T-helper 17 cell (primary cell): ENCODE results near the gene TIMM23B. TPM values are rescaled to one million over a fixed set of nuclear protein-coding genes. Genes with fewer than 3 reads are reported as not detected.
"Not testable (repeated sequence)": the region's sequence is repeated elsewhere in the genome, so short reads cannot be mapped to it uniquely, and the experiment has no call there.

ENCODE experiments used
- ATAC-seq: fragments of 150-1000 bp; cut with Tn5 transposase; 2 replicates; pipeline ENCODE4 v1.10.0; 2021; ENCODE audit warnings: mild to moderate bottlenecking, moderate library complexity
- DNase-seq, 3 donors: peaks; one replicate each; pipeline versions ENCODE4 v3.0.0 to v3.0.0-alpha.2; 2020 to 2021
- H3K9me3 ChIP-seq: one replicate; pipeline ENCODE4 v1.7.0; 2013; ENCODE audit warnings: low read length, mild to moderate bottlenecking; ENCODE audit not compliant: control insufficient read depth, poor library complexity, severe bottlenecking
- H3K27ac Mint-ChIP-seq: one replicate; pipeline ENCODE4 v1.8.0; 2022; ENCODE audit warnings: mild to moderate bottlenecking, moderate library complexity, mixed read lengths
- H3K27me3 Mint-ChIP-seq: one replicate; pipeline ENCODE4 v1.8.0; 2022; ENCODE audit warnings: mixed read lengths
- H3K36me3 Mint-ChIP-seq: one replicate; pipeline ENCODE4 v1.8.0; 2022; ENCODE audit warnings: low read depth, mixed read lengths
- H3K4me1 Mint-ChIP-seq: one replicate; pipeline ENCODE4 v1.8.0; 2022; ENCODE audit warnings: mild to moderate bottlenecking, mixed read lengths
- H3K4me3 Mint-ChIP-seq: one replicate; pipeline ENCODE4 v1.8.0; 2022; ENCODE audit warnings: mild to moderate bottlenecking, moderate library complexity, mixed read lengths
- total RNA-seq, 4 donors: library from RNA in 2 of 4; stranded (reverse) in 2 of 4; gene quantifications; one replicate each; pipeline ENCODE4 v1.2.3 and lab custom pipeline; 2022 to 2026

Gene TIMM23B, protein sequence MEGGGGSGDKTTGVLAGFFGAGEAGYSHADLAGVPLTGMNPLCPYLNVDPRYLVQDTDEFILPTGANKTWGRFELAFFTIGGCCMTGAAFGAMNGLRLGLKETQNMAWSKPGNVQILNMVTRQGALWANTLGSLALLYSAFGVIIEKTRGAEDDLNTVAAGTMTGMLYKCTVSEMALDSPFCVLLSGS
- total RNA-seq (10 to 100 TPM; 24.1 to 34.0 TPM), total RNA-seq (lab: John Stamatoyannopoulos, UW) (1.7 to 4.7 reads per million in 2 donors)

- peak within 1 kb of the TSS; percentile 99 for H3K4me3 Mint-ChIP-seq
- peak within 1 kb of the TSS; percentile 74 for H3K27ac Mint-ChIP-seq
- H3K27me3 Mint-ChIP-seq, H3K36me3 Mint-ChIP-seq, H3K9me3 ChIP-seq: not testable (repeated sequence)
- peaks cover 20% of the 10 kb centered on the region for H3K4me1 Mint-ChIP-seq
- peak; percentile 88 for ATAC-seq
- DNase-seq: peak; percentile 68 to 80 (median 75)
Observed at GRCh38 chr10:49941447-49942338, at the start of gene TIMM23B, which contains the start of gene PARG. TIMM23B (plus strand) TSS chr10:49942053; CDS start chr10:49942195, 142 bp downstream. PARG (minus strand) TSS chr10:49942027; CDS start chr10:49941725, 302 bp downstream.

DNA sequence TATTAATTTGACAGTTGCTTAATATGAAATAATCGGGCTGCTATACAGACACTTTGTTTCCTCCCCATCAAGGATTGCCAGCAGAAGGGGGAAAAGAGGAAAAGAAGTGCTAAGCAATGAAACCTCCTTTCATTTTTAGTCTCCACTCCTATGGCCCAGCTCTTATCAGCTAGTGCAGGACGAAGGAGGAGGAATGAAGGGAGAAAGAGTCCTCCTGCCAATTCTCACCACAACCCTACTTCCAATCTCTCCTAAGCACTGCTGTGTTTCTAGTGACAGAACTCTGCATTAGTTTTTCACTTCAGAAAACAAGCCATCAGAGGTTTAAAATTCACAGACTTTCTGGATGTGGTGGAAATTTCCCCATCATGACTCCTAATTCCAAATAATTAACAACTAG, 41.9 kb upstream of the TIMM23B start:
- not testable (repeated sequence) for H3K4me3 Mint-ChIP-seq, H3K4me1 Mint-ChIP-seq, ATAC-seq

GRCh38 chr10:49900406-49900805, 41.4 kb upstream of the TIMM23B start:
- H3K27me3 Mint-ChIP-seq, H3K9me3 ChIP-seq, ATAC-seq, H3K4me1 Mint-ChIP-seq, H3K36me3 Mint-ChIP-seq, H3K27ac Mint-ChIP-seq, H3K4me3 Mint-ChIP-seq, DNase-seq: not testable (repeated sequence)

More for the DNA sequence above, 41.9 kb upstream of the TIMM23B start:
- not testable (repeated sequence) for H3K27ac Mint-ChIP-seq, H3K36me3 Mint-ChIP-seq, H3K27me3 Mint-ChIP-seq, DNase-seq, H3K9me3 ChIP-seq

- H3K9me3 ChIP-seq, H3K27me3 Mint-ChIP-seq, H3K4me3 Mint-ChIP-seq, H3K27ac Mint-ChIP-seq, ATAC-seq, H3K4me1 Mint-ChIP-seq, H3K36me3 Mint-ChIP-seq, DNase-seq: not testable (repeated sequence)
Observed at GRCh38 chr10:49903829-49904228, 38.0 kb upstream of the TIMM23B start.

- H3K4me1 Mint-ChIP-seq, H3K4me3 Mint-ChIP-seq, ATAC-seq, H3K36me3 Mint-ChIP-seq, H3K27me3 Mint-ChIP-seq, H3K9me3 ChIP-seq, H3K27ac Mint-ChIP-seq, DNase-seq: not testable (repeated sequence)
Observed at GRCh38 chr10:49908290-49909080, 33.4 kb upstream of the TIMM23B start.

DNA sequence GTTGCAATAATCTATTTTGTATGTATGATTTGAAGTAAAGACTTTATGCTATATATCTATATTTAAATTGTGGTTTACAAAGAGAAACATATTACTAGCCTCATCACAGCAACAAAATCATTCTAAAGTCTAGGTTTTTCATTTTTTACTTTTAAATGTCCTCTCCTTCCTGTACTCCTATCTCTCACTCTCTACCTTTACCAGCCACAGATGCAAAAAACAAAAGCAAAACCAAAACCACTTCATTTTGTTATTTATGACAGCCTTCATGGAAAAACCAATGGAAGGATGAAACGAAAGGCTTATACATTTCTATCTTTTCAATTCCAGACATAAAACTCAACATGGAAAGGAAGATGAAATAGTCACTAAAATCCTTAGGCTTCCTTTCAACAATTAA, 31.6 kb upstream of the TIMM23B start:
- DNase-seq, H3K4me1 Mint-ChIP-seq, H3K27me3 Mint-ChIP-seq, H3K27ac Mint-ChIP-seq, H3K36me3 Mint-ChIP-seq, ATAC-seq, H3K9me3 ChIP-seq, H3K4me3 Mint-ChIP-seq: not testable (repeated sequence)

GRCh38 chr10:49916451-49916850, 25.4 kb upstream of the TIMM23B start:
- H3K27me3 Mint-ChIP-seq, H3K4me3 Mint-ChIP-seq, H3K4me1 Mint-ChIP-seq, H3K27ac Mint-ChIP-seq, H3K9me3 ChIP-seq, ATAC-seq, H3K36me3 Mint-ChIP-seq, DNase-seq: not testable (repeated sequence)

DNA sequence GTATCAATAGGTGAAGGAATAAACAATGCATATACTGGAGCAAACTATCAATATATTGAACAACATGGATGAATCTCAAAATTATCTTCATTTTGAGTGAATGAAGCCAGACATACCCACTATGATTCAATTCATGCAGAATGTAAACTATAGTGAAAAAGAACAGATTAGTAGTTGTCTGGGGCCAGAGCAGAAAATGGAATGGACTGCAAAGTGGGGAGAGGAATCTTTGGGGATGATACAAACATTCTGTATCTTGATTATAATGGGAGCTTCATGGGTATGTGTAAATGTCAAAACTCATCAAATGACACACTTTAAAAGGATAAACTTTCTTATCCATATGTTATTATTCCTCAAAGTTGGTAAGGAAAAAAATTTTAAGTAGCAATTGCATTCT, 23.9 kb upstream of the TIMM23B start:
- DNase-seq, H3K9me3 ChIP-seq, H3K4me3 Mint-ChIP-seq, H3K4me1 Mint-ChIP-seq, H3K27me3 Mint-ChIP-seq, ATAC-seq, H3K27ac Mint-ChIP-seq, H3K36me3 Mint-ChIP-seq: not testable (repeated sequence)

DNA sequence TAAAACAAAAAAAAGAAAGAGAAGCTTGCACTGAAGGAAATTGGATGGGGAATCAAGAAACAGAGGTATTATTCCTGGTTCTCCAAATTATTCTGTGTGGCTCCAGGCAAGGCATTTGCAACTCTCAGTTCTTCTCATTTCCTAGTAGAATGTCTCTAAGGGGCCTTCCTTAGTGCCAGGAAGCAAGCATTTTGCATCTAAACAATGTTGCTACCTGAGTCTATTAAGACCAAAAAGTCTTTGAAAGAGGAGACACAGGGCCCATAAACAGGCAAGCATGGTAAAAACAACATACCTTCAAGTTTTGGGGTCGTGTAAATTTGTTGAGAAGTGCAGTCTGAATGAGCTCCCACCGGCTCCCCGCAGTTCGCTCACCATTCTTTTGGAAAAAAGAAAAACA, 19.8 kb upstream of the TIMM23B start:
- not testable (repeated sequence) for H3K36me3 Mint-ChIP-seq, H3K27me3 Mint-ChIP-seq, H3K27ac Mint-ChIP-seq, H3K9me3 ChIP-seq, H3K4me3 Mint-ChIP-seq, H3K4me1 Mint-ChIP-seq, DNase-seq, ATAC-seq

GRCh38 chr10:49923572-49923971, 18.3 kb upstream of the TIMM23B start:
- H3K27ac Mint-ChIP-seq, ATAC-seq, H3K27me3 Mint-ChIP-seq, H3K36me3 Mint-ChIP-seq, H3K9me3 ChIP-seq, DNase-seq, H3K4me1 Mint-ChIP-seq, H3K4me3 Mint-ChIP-seq: not testable (repeated sequence)

DNA sequence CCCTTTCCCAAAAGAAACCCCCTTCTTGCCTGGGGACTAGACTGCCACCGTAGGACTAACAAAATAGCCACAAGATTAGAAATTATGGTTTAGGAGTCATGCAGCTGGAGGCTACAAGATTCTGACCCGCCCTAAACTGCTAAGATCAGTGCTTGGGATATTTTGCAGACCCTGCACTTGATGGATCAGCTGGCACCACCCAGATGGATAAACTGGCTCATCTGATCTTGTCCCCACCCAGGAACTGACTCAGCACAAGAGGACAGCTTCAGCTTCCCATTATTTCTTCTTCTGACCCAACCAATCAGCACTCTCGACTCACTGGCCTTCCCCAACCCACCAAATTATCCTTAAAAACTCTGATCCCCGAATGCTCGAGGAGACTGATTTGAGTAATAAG, 10.6 kb upstream of the TIMM23B start:
- not testable (repeated sequence) for H3K4me3 Mint-ChIP-seq, ATAC-seq, H3K27ac Mint-ChIP-seq, DNase-seq, H3K27me3 Mint-ChIP-seq, H3K36me3 Mint-ChIP-seq, H3K4me1 Mint-ChIP-seq, H3K9me3 ChIP-seq

DNA sequence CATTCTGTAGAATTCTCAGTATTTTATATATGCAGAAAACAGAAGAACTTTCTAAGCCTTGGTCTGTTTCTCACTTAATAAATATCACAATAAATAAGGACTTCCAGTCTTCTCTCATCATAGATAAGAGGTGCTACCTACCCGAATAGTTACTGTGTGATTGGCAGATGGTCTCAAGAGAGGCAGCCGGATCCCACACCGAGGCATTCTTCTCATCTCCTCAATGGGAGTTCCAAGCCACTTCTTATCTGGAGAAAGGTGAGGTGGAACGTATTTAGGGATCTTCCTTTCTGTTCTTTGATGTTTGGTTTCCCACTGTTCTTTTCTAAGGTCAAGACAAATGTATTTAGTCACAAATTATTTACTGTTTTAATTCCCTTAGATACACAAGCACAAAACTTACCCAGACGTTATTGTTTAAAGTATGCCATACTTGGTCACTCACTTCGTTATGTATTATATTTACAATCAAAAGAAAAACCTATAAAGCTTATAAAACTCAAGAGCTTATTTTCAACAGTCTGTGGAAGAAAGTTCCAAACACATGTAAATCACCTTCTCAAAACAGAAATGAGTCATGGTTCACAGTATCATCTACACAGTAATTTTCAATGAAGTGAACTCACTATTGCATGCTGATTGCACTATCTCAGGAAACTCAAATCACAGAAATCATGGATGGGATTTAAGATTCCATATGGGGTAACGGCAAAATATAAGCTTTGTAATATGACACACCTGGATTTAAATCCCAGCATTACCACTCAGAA, 9.7 kb upstream of the TIMM23B start:
- H3K27me3 Mint-ChIP-seq, H3K27ac Mint-ChIP-seq, H3K4me1 Mint-ChIP-seq, H3K9me3 ChIP-seq, DNase-seq, H3K36me3 Mint-ChIP-seq, ATAC-seq, H3K4me3 Mint-ChIP-seq: not testable (repeated sequence)
